ENCODE data around the gene TENT5C.
A peak's percentile ranks its signal among the peaks of the same experiment; 100 is the strongest.

Gene TENT5C

GRCh38 chr1:117613969-117614729 is 8.3 kb downstream of the TENT5C start:
- no peak for DNase-seq (ENCODE audit: low read depth)

DNA sequence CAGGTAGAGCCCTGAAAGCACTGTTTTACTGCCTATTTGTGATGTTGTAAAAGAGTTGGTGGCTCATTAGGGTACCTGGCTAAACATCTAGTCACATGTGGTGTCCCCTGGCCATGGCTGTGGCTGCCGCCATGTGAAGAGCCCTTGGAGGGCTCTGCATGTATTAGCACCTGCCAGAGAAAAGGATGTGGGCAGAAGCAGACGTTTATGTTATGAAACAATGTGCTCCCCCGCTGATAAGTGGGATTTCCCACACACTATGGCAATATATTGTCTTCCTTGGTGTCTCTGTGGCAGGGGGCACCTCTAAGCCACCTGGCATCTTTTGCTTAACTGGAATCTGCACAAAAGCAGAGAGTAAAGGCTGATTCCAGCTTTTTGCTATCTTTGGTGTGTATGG is 9.6 kb downstream of the TENT5C start:
- peak; percentile 24 for DNase-seq (ENCODE audit: low read depth)

- no peak for DNase-seq (ENCODE audit: low read depth)
Measured at GRCh38 chr1:117616356-117616755, 10.5 kb downstream of the TENT5C start.

DNA sequence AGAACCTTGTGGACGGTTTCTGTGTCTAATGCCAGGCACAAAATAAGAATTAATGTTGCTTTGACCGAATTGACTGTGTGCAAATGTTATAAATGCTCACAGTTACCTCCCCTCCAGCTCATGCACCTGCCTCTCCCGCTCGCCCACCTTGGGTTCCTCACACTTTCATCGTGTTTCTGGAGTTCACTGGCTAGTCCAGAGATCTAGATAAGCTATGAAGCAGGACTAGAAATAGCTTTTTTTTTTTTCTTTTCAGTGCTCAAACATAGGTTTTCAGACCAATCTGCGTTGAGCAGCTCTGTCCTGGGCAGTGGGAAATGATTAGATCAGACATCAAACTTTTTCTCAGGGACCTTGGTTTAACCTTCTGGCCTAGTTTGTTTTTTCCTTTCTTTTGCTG is 11.1 kb downstream of the TENT5C start:
- DNase-seq (ENCODE audit: low read depth), result no peak

GRCh38 chr1:117618450-117619122 is 12.7 kb downstream of the TENT5C start:
- DNase-seq (ENCODE audit: low read depth), result no peak

DNA sequence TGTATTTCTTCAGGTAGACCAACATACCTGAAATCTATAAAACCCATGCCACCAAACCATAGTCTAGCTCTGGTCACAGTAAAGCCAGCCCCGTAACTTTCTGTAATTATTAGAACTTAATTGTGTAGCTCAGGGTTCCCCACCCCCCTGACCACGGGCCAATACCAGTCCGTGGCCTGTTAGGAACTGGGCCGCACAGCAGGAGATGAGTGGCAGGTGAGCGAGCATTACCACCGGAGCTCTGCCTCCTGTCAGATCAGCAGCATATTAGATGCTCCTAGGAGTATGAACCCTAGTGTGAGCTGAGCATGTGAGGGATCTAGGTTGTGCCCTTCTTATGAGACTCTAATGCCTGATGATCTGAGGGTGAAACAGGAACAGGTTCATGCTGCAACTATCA is 14.6 kb downstream of the TENT5C start:
- DNase-seq (ENCODE audit: low read depth), result no peak

DNA sequence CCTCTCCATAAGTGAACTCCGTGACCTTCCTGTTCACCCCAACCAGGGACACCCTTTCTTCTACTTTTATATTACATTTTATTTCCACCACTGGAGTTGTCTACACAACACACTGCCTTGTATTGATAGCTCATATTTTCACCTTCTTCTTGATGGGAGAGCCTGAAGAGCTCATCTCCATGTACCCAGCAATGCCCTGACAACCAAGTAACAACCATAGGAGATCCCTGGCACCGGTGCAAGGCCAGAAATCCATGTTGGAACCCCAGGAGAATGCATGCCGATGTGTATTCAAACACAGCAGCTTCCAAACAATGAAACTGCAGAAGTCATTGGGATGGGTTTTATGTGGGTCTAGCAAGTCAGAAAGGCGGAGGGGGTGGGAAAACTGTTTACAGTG is 15.5 kb downstream of the TENT5C start:
- no peak for DNase-seq (ENCODE audit: low read depth)

DNA sequence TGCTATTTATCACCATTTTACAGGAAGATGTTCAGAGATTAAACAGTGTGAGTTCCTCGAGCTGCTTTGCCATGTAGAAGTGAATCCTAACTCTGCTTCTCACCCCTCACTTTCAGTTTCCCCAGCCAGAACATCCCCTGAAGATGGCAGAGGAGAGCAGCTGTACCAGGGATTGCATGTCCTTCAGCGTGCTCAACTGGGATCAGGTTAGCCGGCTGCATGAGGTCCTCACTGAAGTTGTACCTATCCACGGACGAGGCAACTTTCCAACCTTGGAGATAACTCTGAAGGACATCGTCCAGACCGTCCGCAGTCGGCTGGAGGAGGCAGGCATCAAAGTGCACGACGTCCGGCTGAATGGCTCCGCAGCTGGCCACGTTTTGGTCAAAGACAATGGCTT is 16.9 kb downstream of the TENT5C start:
- no peak for DNase-seq (ENCODE audit: low read depth)

DNA sequence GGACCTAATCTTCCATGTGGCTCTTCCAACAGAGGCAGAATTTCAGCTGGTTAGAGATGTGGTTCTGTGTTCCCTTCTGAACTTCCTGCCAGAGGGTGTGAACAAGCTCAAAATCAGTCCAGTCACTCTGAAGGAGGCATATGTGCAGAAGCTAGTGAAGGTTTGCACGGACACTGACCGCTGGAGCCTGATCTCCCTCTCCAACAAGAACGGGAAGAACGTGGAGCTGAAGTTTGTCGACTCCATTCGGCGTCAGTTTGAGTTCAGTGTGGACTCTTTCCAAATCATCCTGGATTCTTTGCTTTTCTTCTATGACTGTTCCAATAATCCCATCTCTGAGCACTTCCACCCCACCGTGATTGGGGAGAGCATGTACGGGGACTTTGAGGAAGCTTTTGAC is 17.3 kb downstream of the TENT5C start:
- DNase-seq (ENCODE audit: low read depth), result no peak

DNA sequence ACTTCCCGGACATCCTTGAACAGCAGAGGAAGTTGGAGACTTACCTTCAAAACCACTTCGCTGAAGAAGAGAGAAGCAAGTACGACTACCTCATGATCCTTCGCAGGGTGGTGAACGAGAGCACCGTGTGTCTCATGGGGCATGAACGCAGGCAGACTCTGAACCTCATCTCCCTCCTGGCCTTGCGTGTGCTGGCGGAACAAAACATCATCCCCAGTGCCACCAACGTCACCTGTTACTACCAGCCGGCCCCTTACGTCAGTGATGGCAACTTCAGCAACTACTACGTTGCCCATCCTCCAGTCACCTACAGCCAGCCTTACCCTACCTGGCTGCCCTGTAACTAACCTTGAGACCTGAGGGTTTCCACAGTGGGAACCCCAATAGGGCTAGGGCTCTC is 17.9 kb downstream of the TENT5C start:
- no peak for DNase-seq (ENCODE audit: low read depth)

DNA sequence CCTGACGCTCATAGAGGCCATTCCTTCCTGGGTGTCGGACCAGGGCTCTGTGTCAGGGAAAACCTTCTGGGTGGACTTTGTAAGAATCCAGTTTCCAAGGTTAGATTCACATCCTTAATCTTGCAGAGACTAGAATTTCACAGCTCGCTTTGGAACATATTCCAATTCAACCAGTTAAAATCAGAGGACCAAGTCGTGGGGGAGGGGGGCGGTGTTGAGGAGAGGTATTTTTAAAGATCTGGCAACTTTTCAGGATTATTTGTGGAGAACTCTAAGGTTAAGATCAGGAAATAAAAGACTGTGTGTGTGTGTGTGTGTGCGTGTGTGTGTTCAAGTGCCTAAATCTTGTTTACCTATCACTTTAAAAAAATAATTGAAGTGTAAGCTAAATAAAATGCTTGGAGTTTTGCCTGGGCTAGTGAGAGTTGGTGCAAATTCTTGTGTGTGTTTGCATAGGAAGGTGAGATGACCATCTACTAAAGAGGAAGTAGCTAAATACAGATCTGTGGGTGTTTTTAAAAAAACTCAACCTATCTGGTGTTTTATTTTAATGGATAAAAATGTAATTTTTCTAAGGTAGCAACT is 21.8 kb downstream of the TENT5C start:
- no peak for DNase-seq (ENCODE audit: low read depth)

- no peak for DNase-seq (ENCODE audit: low read depth)
Measured at GRCh38 chr1:117628343-117628742, 22.5 kb downstream of the TENT5C start.

- no peak for DNase-seq (ENCODE audit: low read depth)
Measured at GRCh38 chr1:117629625-117630422, 24.0 kb downstream of the TENT5C start.

DNA sequence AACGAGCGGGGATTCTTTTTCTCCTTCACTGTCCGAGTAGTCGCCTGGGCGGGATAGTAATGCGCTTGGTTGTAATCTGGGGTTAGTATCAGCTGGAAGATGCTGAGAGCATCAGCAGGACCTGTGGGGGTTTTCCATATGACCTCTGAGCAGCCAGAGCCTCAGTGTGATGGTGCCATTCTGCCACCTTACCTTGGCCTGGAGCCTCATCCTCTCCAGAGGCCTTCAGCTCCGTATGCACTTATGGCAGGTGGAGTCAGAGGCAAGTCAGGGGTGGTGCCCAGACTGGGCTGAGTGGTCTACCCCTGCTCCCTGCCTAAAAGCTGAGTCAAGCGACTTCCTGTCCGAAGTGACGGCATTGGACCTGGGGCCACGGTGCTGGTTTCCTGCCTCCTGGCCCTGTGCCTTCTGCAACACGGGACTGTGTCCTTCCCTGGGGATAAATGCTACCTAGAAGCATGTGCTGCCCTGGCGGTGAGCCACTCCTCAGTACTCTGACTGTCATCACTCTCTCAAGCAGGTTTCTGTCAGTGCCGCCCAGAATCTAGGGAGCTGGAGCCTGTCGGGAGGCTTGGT is 24.7 kb downstream of the TENT5C start:
- DNase-seq (ENCODE audit: low read depth), result no peak

DNA sequence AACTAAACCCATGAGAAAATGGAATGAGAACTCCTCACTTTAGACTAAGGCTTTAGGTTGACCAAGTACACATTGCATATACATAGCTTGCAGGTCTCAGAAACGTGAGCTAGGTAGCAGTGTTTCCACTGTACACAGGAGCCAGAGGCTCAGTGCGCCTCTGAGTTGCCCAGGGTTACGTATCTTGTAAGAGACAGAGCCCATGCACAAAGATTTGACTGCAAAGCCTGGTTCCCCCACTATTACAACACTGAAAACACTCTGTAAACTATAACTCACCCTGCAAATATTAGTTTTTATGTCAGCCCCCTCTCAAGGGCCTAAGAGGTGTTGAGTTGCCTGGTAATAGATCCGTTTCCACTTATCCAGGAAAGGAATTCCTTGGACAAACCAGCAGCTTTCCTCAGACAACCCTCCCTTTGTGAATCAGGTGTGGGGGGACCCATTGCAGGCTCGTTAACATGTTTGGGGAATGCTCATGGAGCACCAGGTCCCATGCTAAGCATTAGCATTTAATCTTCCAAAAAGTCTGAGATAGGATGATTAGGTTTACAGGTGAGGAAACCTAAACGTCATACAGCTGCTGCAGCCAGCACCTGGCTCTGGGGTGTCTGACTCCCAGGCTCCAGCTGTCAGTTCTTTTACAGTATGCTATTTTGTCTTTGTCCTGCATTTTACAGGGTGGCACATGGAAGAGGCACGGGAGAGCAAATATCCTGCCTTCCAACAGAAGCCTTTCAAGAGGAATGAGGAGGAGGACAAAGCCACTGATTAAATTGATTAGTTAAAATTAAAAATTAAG is 25.7 kb downstream of the TENT5C start:
- no peak for DNase-seq (ENCODE audit: low read depth)

DNA sequence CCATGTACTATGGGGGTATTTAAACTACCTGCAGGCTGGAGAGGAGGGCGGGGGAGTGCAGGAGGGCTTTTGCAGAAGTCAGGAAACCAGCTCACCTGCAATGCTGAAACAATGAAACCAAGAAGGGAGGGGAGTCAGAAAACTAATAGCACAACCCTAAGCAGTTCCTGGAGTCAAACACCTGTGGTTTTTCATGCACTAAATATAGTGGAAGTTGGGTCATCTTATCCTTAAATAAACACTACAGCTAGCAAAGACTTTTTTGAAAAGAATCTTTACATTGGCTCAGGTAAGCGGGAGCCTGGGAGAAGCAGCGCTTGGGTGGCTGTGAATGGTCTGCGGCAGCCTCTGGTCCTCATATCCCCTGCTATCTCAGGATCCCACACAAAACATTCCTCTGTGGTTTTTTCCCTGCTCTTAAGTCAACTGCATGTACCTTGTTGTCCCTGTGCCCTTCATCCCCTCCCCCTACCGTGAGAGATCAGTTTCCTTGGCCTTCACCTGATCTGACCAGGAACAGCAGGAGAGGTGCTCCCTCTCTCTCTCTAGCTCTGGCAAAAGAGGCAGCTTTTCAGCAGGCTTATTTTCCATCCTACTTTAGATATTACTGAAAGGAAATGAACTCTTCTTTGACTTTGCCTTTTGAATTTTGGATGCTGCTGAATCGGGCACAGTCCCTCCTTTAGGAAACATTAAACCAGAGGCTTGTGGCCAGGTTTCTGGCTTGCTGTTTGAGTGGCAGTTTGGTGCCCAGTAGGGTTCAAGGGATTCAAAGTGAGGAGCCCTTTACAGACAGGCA is 26.6 kb downstream of the TENT5C start:
- DNase-seq (ENCODE audit: low read depth), result no peak

DNA sequence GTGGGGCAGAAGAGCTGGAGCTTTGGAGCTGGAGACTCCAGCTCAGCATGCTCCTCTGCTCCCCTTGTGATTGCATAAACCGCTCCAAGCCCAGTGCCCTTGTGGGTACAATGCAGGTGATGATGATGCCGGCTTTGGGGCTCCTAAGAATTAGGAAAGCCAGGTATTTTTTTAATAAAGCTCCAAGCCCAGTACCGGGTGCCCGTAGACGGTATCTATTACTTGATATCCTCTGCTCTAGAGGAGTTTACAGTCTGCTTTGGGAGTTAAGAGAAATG is 27.2 kb downstream of the TENT5C start:
- no peak for DNase-seq (ENCODE audit: low read depth)

DNA sequence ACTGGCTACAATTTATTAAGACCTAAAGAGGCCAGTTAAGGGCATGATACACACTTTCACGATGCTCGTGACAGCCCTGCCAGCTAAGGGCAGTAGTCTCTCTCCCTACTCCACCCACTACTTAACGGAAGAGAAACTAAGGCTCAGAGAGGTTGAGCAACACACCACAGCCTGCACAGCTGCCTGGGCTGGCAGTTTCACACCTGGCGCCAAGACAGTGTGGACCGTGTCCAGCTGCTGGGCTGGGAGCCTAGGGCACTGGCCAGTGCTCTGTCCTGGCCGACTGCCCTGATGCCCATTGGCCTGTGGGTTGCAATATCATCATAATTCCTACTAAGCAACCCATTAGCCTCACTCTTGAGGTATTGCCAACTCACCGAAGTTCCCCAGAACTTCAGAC is 27.6 kb downstream of the TENT5C start:
- no peak for DNase-seq (ENCODE audit: low read depth)

GRCh38 chr1:117633936-117634335 is 28.1 kb downstream of the TENT5C start:
- DNase-seq (ENCODE audit: low read depth), result no peak

- no peak for DNase-seq (ENCODE audit: low read depth)
Measured at GRCh38 chr1:117634631-117635030, 28.8 kb downstream of the TENT5C start.

DNA sequence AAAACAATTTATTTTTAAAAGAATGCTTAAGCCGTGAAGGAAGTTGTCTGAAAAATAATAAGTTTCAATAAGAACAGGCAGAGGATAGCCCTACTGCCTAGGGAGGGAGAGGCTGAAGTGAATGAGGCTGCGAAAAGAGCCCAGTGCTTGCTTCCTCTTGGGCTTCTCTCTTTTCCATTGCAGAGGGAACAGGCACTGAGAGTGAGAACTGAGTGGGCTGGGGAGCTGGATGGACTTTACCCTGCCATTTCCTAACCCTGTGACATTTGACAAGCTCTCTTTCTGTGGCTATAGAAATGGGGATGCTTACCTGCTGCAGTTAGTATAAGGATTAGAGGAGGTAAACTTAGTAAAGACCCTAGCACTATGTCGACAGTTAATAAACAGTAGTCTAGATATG is 30.0 kb downstream of the TENT5C start:
- no peak for DNase-seq (ENCODE audit: low read depth)
